Thyroid gland (tissue), 4 donors: ENCODE measurements around the gene TAS2R41. TPM values are rescaled to one million over a fixed set of nuclear protein-coding genes. Genes with fewer than 3 reads are reported as not detected.

ENCODE experiments used
- DNase-seq, 2 donors: peaks; one replicate each; pipeline ENCODE4 v3.0.0-alpha.2; 2019
- H3K27ac ChIP-seq, 3 donors: fragments of 200-600 bp; sonication (generic); 1 replicate in 2 of 3; 2 replicates in 1 of 3; pipeline ENCODE4 v1.5.1; 2016 to 2019; ENCODE audit warnings: mild to moderate bottlenecking in 1 of 3, moderate library complexity in 1 of 3
- H3K27me3 ChIP-seq: fragments of 200-600 bp; sonication (generic); one replicate; pipeline ENCODE4 v1.5.1; 2019
- H3K36me3 ChIP-seq, 2 donors: fragments of 200-600 bp; sonication (generic); one replicate each; pipeline ENCODE4 v1.5.1; 2016 to 2019
- H3K4me1 ChIP-seq, 2 donors: fragments of 200-600 bp; sonication (generic); one replicate each; pipeline ENCODE4 v1.5.1; 2017 to 2019
- H3K4me3 ChIP-seq, 3 donors: fragments of 200-600 bp; sonication (generic); replicated peaks in 1 of 3; 1 replicate in 2 of 3; 2 replicates in 1 of 3; pipeline ENCODE4 v1.5.1; 2016; ENCODE audit warnings: mild to moderate bottlenecking in 1 of 3
- H3K9me3 ChIP-seq: fragments of 200-600 bp; sonication (generic); one replicate; pipeline ENCODE4 v1.5.1; 2017
- POLR2A ChIP-seq, 2 donors: fragments of 450-650 bp; IDR thresholded peaks; one replicate each; pipeline ENCODE4 v1.6.1; 2017; ENCODE audit warnings: antibody characterized with exemption in 2 of 2, mild to moderate bottlenecking in 2 of 2, moderate library complexity in 1 of 2
- WGBS, 2 donors: methylation state at CpG; one replicate each; pipeline ENCODE4 v1.1.5; 2017; 5-methylcytosine and 5-hydroxymethylcytosine counted together
- intact Hi-C: fragments of 100-400 bp; cut with DNase I; formaldehyde crosslinking; loops from one replicate; pipeline ENCODE4 v1.15.1; 2023
- total RNA-seq, 4 donors: library from RNA; depleted of rRNA; stranded (reverse); fragments of >200 nt; gene quantifications; one replicate each; pipeline ENCODE4 v1.2.3, GENCODE V29; 2016
- TF ChIP-seq, protein P1 (sequence below), 6 experiments: fragments of 200-600 bp in 3 of 6; fragments of 450-650 bp in 3 of 6; sonication (generic) in 3 of 6; IDR thresholded peaks; one replicate each; pipeline ENCODE4 v1.5.1; 2016 to 2019; ENCODE audit warnings: antibody characterized with exemption in 6 of 6, mild to moderate bottlenecking in 2 of 6, inconsistent platforms in 1 of 6, moderate library complexity in 1 of 6

Gene TAS2R41
- total RNA-seq, 4 donors from 2014 or later = not detected

GRCh38 chr7:143514487-143514886 lies 36.8 kb downstream of the TAS2R41 start:
- no peak for DNase-seq
- Histone ChIP-seq H3K36me3 (no peaks in the 10 kb centered on the region), H3K4me1 (no peaks in the 10 kb centered on the region), H3K9me3 (no peaks in the 10 kb centered on the region), H3K4me3 (no peak overlapping the region), H3K27me3 (no peaks in the 10 kb centered on the region), H3K27ac (no peak overlapping the region)
- TF ChIP-seq, protein P1, sequence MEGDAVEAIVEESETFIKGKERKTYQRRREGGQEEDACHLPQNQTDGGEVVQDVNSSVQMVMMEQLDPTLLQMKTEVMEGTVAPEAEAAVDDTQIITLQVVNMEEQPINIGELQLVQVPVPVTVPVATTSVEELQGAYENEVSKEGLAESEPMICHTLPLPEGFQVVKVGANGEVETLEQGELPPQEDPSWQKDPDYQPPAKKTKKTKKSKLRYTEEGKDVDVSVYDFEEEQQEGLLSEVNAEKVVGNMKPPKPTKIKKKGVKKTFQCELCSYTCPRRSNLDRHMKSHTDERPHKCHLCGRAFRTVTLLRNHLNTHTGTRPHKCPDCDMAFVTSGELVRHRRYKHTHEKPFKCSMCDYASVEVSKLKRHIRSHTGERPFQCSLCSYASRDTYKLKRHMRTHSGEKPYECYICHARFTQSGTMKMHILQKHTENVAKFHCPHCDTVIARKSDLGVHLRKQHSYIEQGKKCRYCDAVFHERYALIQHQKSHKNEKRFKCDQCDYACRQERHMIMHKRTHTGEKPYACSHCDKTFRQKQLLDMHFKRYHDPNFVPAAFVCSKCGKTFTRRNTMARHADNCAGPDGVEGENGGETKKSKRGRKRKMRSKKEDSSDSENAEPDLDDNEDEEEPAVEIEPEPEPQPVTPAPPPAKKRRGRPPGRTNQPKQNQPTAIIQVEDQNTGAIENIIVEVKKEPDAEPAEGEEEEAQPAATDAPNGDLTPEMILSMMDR (IDR thresholded peaks at IDR 0.05) = no peak
- TF ChIP-seq POLR2A (IDR thresholded peaks at IDR 0.05) = no peak
- intact Hi-C loops = no loop called here
- 89 to 93% methylated on average over 2 of the region's 2 CpGs for WGBS, 2 donors

DNA sequence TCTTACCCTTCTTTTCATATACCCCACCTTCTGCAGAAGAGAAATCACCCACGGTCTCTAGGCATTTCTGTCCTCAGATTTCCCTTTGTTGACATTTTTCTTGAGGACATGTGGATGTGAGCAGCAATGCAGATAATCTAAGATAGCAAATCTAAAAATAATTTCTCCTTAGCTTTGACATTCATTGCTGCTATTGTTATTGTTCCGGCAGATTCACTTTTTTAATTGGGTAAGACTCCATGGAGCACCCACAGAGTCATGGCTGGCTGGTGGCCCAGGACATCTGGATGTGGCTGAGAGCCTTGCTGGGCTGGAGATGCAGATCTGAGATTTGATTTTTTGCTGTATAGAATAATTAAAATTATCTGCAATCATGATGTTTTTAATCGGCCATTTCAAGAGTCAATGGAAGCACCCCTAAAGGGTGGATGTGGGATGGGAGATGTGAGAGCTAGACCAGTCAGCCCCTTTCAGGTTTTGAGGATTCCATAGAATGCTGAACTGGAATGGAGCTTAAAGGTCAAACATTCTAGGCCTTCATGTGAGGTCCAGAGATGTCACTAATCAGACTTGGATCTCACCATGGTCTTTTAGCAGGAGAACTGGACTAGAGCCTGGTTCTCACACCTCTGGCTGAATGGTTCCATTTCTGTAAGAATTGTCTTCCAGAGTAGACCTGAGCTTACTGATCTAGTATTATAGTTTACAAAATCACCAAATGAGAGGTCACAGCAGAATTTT lies 37.5 kb downstream of the TAS2R41 start:
- H3K27ac ChIP-seq = no peak overlapping the region
- no peak for DNase-seq
- H3K4me3 ChIP-seq = no peak overlapping the region
- no peaks in the 10 kb centered on the region for H3K9me3 ChIP-seq
- TF ChIP-seq, protein P1 (IDR thresholded peaks at IDR 0.05) = no peak
- no peak for TF ChIP-seq POLR2A (IDR thresholded peaks at IDR 0.05)
- intact Hi-C loops = no loop called here
- WGBS, 2 donors = 88% methylated on average over 3 of the region's 3 CpGs
- peaks cover 0 to 4% of the 10 kb centered on the region in 2 donors for H3K4me1 ChIP-seq
- no peaks in the 10 kb centered on the region for H3K36me3 ChIP-seq
- H3K27me3 ChIP-seq = no peaks in the 10 kb centered on the region

GRCh38 chr7:143516981-143517380 lies 39.3 kb downstream of the TAS2R41 start:
- Histone ChIP-seq H3K4me3 (no peak overlapping the region), H3K4me1 (peaks cover 0 to 4% of the 10 kb centered on the region in 2 donors), H3K27me3 (no peaks in the 10 kb centered on the region), H3K27ac (no peak overlapping the region), H3K36me3 (no peaks in the 10 kb centered on the region), H3K9me3 (no peaks in the 10 kb centered on the region)
- 85 to 90% methylated on average over 2 of the region's 2 CpGs for WGBS, 2 donors
- no peak for TF ChIP-seq POLR2A (IDR thresholded peaks at IDR 0.05)
- TF ChIP-seq, protein P1 (IDR thresholded peaks at IDR 0.05) = no peak
- intact Hi-C loops = no loop called here
- DNase-seq = no peak

GRCh38 chr7:143518521-143518920 lies 40.8 kb downstream of the TAS2R41 start:
- intact Hi-C loops = no loop called here
- H3K36me3 ChIP-seq = no peaks in the 10 kb centered on the region
- H3K4me3 ChIP-seq = no peak overlapping the region
- no peaks in the 10 kb centered on the region for H3K9me3 ChIP-seq
- no peak for TF ChIP-seq POLR2A (IDR thresholded peaks at IDR 0.05)
- TF ChIP-seq, protein P1 (IDR thresholded peaks at IDR 0.05) = no peak
- H3K4me1 ChIP-seq = peaks cover 0 to 4% of the 10 kb centered on the region in 2 donors
- 70 to 76% methylated on average over 4 of the region's 4 CpGs for WGBS, 2 donors
- H3K27ac ChIP-seq = no peak overlapping the region
- no peak for DNase-seq
- no peaks in the 10 kb centered on the region for H3K27me3 ChIP-seq

DNA sequence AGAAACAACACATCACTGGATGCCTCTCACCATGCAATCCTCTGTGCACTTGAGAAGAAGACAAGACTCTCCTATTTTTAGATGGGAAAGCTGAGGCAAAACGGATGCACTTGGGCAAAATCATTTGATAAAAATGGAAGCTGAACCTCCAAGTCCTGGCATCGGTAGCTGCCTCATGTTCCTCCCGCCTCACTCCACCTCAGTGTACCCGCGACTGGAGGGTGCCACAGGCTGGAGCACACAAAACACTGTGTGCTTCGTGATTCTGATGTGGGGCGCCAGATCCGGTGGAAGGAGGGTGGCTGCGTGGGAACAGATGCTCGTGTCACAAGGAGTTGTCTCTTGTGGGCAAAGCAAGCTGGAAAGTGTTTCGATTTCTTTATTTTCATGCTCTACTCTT lies 41.3 kb downstream of the TAS2R41 start:
- Histone ChIP-seq H3K27ac (no peak overlapping the region), H3K36me3 (no peaks in the 10 kb centered on the region), H3K4me1 (peaks cover 0 to 4% of the 10 kb centered on the region in 2 donors), H3K27me3 (no peaks in the 10 kb centered on the region), H3K4me3 (no peak overlapping the region), H3K9me3 (no peaks in the 10 kb centered on the region)
- DNase-seq = no peak
- 93% methylated on average over 11 of the region's 11 CpGs for WGBS, 2 donors
- intact Hi-C loops = no loop called here
- no peak for TF ChIP-seq POLR2A (IDR thresholded peaks at IDR 0.05)
- TF ChIP-seq, protein P1 (IDR thresholded peaks at IDR 0.05) = no peak
